ENCODE measurements around the gene DZIP3.

- TF ChIP-seq CTCF (conservative IDR thresholded peaks at IDR 0.05; ENCODE audit: low read length) (no peak), EZH2phosphoT487 (IDR thresholded peaks at IDR 0.05; ENCODE audit: borderline replicate concordance, low read depth, low read length) (no peak)
Measured at GRCh38 chr3:108718454-108718853, 128.9 kb downstream of the DZIP3 start.
